ENCODE measurements around the gene BACE1-AS. TPM values are rescaled to one million over a fixed set of nuclear protein-coding genes. Genes with fewer than 3 reads are reported as not detected.

BACE1-AS gene
- total and polyA plus RNA-seq, 2 of the 8 experiments (the other 6 are each of a cell fraction or from before 2014, with no cell fraction given): 14.9 to 17.4 TPM

DNA sequence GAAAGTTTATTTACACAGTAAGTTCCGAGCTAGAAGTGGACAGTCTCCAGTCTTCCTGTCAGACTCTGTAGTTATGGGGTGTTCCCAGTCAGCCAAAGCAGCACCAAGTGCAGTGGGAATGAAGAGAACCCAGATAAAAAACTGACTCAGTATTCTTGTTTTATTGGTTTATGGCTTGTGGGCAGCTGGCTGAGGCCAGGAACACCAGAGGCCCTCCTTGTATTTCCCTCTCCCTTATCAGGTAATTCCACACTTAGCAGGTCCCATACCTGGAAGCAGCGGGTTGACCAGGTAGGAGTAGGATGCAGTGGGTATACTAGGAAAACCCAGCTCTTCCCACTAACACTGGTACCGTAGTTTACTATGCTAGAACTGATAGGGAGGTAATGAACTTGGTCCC is 3.5 kb upstream of the BACE1-AS start:
- H3K56ac ChIP-seq (replicated peaks; ENCODE audit: insufficient read length, low read depth, low read length): no peak overlapping the region
- no peak overlapping the region for H4K91ac ChIP-seq (replicated peaks; ENCODE audit: insufficient read length, low read length)
- H2BK12ac ChIP-seq (ENCODE audit: low read depth, low read length): no peak overlapping the region
- no peak overlapping the region for H2BK20ac ChIP-seq (ENCODE audit: low read length)
- H3K79me2 ChIP-seq (ENCODE audit: control insufficient read depth in 1 of 2, insufficient read depth in 2 of 2, low read length in 2 of 2): no peaks in the 10 kb centered on the region
- no peaks in the 10 kb centered on the region for H3K27me3 ChIP-seq (replicated peaks in 1 of 4; ENCODE audit: control insufficient read depth in 3 of 4, extremely low read depth in 1 of 4, insufficient read depth in 3 of 4, low read length in 3 of 4)
- no peak overlapping the region for H4K8ac ChIP-seq (ENCODE audit: extremely low read depth, insufficient read depth, low read length)
- no peak overlapping the region for H2AK5ac ChIP-seq (ENCODE audit: low read depth, low read length)
- H2BK5ac ChIP-seq (ENCODE audit: low read depth, low read length): no peak overlapping the region
- no peak overlapping the region for H3K4me2 ChIP-seq (ENCODE audit: insufficient read depth in 1 of 2, low read depth in 2 of 2, low read length in 2 of 2)
- DNase-seq (ENCODE audit: low read depth in 1 of 2, low spot score in 2 of 2) (no peak), FAIRE-seq (no peak)
- no peaks in the 10 kb centered on the region for H3K4me1 ChIP-seq (replicated peaks in 1 of 4; ENCODE audit: control insufficient read depth in 3 of 4, insufficient read depth in 4 of 4, low read length in 3 of 4)
- H3K23ac ChIP-seq (ENCODE audit: insufficient read length): no peak overlapping the region
- H3K36me3 ChIP-seq (ENCODE audit: control insufficient read depth in 2 of 4, insufficient read depth in 4 of 4, low read length in 3 of 4): peaks cover 8 to 57% (median 32%) of the 10 kb centered on the region in 4 experiments
- no peaks in the 10 kb centered on the region for H3K79me1 ChIP-seq (ENCODE audit: low read depth, low read length)
- no peak overlapping the region for H3K9ac ChIP-seq (replicated peaks in 1 of 4; ENCODE audit: extremely low read depth in 1 of 4, low read depth in 3 of 4, low read length in 3 of 4)
- H2AFZ ChIP-seq (ENCODE audit: low read length): no peak overlapping the region
- no peak for TF ChIP-seq CHD2 (IDR thresholded peaks at IDR 0.05; ENCODE audit: low read length)
- no peaks in the 10 kb centered on the region for H3K9me3 ChIP-seq (ENCODE audit: insufficient read depth in 2 of 2, low read depth in 1 of 2, low read length in 1 of 2)
- no peaks in the 10 kb centered on the region for H4K20me1 ChIP-seq (replicated peaks in 1 of 2; ENCODE audit: control insufficient read depth in 1 of 2, insufficient read depth in 2 of 2, low read length in 2 of 2)
- H2BK15ac ChIP-seq (ENCODE audit: low read length): no peak overlapping the region
- H3K23me2 ChIP-seq (ENCODE audit: low read depth, low read length): no peaks in the 10 kb centered on the region
- H3K4ac ChIP-seq (replicated peaks; ENCODE audit: insufficient read length, low read depth, low read length): no peak overlapping the region
- no peak overlapping the region for H4K5ac ChIP-seq (ENCODE audit: insufficient read length, low read depth, low read length)
- no peak overlapping the region for H3K18ac ChIP-seq (ENCODE audit: extremely low read depth, low read length)
- POLR2A ChIA-PET (ENCODE audit: partially characterized antibody): interaction anchor here (1.4 to 2.1 kb wide), 2 partner anchors 10 to 21 kb away, joined by 5 to 6 read pairs; no protein-coding TSS in a partner anchor
- WGBS, 2 experiments (ENCODE audit: extremely low coverage in 1 of 2, insufficient coverage in 1 of 2, insufficient read length in 1 of 2, insufficient replicate concordance in 2 of 2, low coverage in 1 of 2, low lambda C conversion rate in 2 of 2, missing lambda C conversion rate in 1 of 2): 90% methylated on average over 3 of the region's 3 CpGs; no CpG with 5 or more reads in 1 of the 2 experiments
- no peak overlapping the region for H3K14ac ChIP-seq (ENCODE audit: insufficient read length)
- no peak overlapping the region for H3K4me3 ChIP-seq (ENCODE audit: extremely low read depth in 1 of 4, insufficient read depth in 2 of 4, low read depth in 3 of 4, low read length in 4 of 4)
- CTCF ChIA-PET (ENCODE audit: partially characterized antibody): interaction anchor here (1.6 kb wide), 1 partner anchor 17 kb away, joined by 4 read pairs; no protein-coding TSS in a partner anchor
- no peak overlapping the region for H2BK120ac ChIP-seq (replicated peaks; ENCODE audit: low read depth, low read length)
- H3K27ac ChIP-seq (ENCODE audit: low read depth, low read length): no peak overlapping the region
